ENCODE results near the gene CECR2.
"Not testable (repeated sequence)": the region's sequence is repeated elsewhere in the genome, so short reads cannot be mapped to it uniquely, and the experiment has no call there.

CECR2 gene

GRCh38 chr22:17402293-17402692, 33.0 kb downstream of the CECR2 start:
- no peak for DNase-seq (ENCODE audit: low read depth)

GRCh38 chr22:17403906-17404305, 34.6 kb downstream of the CECR2 start:
- no peak for DNase-seq (ENCODE audit: low read depth)

- DNase-seq (ENCODE audit: low read depth) = no peak
Observed at GRCh38 chr22:17407643-17408042, 38.4 kb downstream of the CECR2 start.

GRCh38 chr22:17410576-17410975, 41.3 kb downstream of the CECR2 start:
- no peak for DNase-seq (ENCODE audit: low read depth)

GRCh38 chr22:17411213-17411612, 42.0 kb downstream of the CECR2 start:
- no peak for DNase-seq (ENCODE audit: low read depth)

- DNase-seq (ENCODE audit: low read depth) = no peak
Observed at GRCh38 chr22:17412232-17412631, 43.0 kb downstream of the CECR2 start.

- DNase-seq (ENCODE audit: low read depth) = no peak
Observed at GRCh38 chr22:17418890-17419324, 49.6 kb downstream of the CECR2 start.

- no peak for DNase-seq (ENCODE audit: low read depth)
Observed at GRCh38 chr22:17419348-17419747, 50.1 kb downstream of the CECR2 start.

- no peak for DNase-seq (ENCODE audit: low read depth)
Observed at GRCh38 chr22:17422736-17423343, 53.6 kb downstream of the CECR2 start.

- no peak for DNase-seq (ENCODE audit: low read depth)
Observed at GRCh38 chr22:17423616-17424015, 54.4 kb downstream of the CECR2 start.

GRCh38 chr22:17427528-17427927, 58.3 kb downstream of the CECR2 start:
- DNase-seq (ENCODE audit: low read depth) = not testable (repeated sequence)

- no peak for DNase-seq (ENCODE audit: low read depth)
Observed at GRCh38 chr22:17429516-17429915, 60.3 kb downstream of the CECR2 start.

- DNase-seq (ENCODE audit: low read depth) = no peak
Observed at GRCh38 chr22:17430412-17430811, 61.2 kb downstream of the CECR2 start.

GRCh38 chr22:17431179-17431578, 61.9 kb downstream of the CECR2 start:
- no peak for DNase-seq (ENCODE audit: low read depth)

GRCh38 chr22:17434856-17435255, 65.6 kb downstream of the CECR2 start:
- DNase-seq (ENCODE audit: low read depth) = no peak

- no peak for DNase-seq (ENCODE audit: low read depth)
Observed at GRCh38 chr22:17435375-17435774, 66.1 kb downstream of the CECR2 start.

GRCh38 chr22:17436382-17436980, 67.2 kb downstream of the CECR2 start:
- DNase-seq (ENCODE audit: low read depth) = no peak

- no peak for DNase-seq (ENCODE audit: low read depth)
Observed at GRCh38 chr22:17436981-17437412, 67.7 kb downstream of the CECR2 start.

- DNase-seq (ENCODE audit: low read depth) = no peak
Observed at GRCh38 chr22:17438026-17438425, 68.8 kb downstream of the CECR2 start.

GRCh38 chr22:17441326-17441725, 72.1 kb downstream of the CECR2 start:
- DNase-seq (ENCODE audit: low read depth) = no peak

- DNase-seq (ENCODE audit: low read depth) = no peak
Observed at GRCh38 chr22:17443405-17444203, 74.3 kb downstream of the CECR2 start.

GRCh38 chr22:17444204-17444504, 74.9 kb downstream of the CECR2 start:
- DNase-seq (ENCODE audit: low read depth) = no peak

- DNase-seq (ENCODE audit: low read depth) = no peak
Observed at GRCh38 chr22:17446698-17447097, 77.4 kb downstream of the CECR2 start.

Measured in non-pigmented ciliary epithelial cell (primary cell).